GM12872 (cell line): ENCODE measurements around the gene G6PC2.

Experiments
- TF ChIP-seq, protein P1 (sequence below): IDR thresholded peaks from 3 replicates; pipeline ENCODE4 v1.5.1; 2011; ENCODE audit warnings: low read depth, mild to moderate bottlenecking, low read length, moderate library complexity; ENCODE audit not compliant: insufficient read depth

The G6PC2 gene

DNA sequence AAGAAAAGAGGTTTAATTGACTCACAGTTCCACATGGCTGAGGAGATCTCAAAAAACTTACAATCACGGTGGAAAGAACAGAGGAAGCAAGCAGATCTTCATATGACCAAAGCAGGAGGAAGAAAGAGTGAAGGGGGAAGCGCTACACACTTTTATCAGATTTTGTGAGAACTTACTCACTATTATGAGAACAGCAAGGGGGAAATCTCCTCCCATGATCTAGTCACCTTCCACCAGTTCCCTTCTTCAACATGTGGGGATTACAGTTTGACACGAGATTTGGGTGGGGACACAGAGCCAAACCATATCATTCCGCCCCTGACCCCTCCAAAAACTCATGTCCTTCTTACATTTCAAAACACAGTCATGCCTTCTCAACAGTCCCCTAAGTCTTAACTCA lies 54.2 kb downstream of the G6PC2 start:
- TF ChIP-seq, protein P1, sequence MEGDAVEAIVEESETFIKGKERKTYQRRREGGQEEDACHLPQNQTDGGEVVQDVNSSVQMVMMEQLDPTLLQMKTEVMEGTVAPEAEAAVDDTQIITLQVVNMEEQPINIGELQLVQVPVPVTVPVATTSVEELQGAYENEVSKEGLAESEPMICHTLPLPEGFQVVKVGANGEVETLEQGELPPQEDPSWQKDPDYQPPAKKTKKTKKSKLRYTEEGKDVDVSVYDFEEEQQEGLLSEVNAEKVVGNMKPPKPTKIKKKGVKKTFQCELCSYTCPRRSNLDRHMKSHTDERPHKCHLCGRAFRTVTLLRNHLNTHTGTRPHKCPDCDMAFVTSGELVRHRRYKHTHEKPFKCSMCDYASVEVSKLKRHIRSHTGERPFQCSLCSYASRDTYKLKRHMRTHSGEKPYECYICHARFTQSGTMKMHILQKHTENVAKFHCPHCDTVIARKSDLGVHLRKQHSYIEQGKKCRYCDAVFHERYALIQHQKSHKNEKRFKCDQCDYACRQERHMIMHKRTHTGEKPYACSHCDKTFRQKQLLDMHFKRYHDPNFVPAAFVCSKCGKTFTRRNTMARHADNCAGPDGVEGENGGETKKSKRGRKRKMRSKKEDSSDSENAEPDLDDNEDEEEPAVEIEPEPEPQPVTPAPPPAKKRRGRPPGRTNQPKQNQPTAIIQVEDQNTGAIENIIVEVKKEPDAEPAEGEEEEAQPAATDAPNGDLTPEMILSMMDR, result no peak

DNA sequence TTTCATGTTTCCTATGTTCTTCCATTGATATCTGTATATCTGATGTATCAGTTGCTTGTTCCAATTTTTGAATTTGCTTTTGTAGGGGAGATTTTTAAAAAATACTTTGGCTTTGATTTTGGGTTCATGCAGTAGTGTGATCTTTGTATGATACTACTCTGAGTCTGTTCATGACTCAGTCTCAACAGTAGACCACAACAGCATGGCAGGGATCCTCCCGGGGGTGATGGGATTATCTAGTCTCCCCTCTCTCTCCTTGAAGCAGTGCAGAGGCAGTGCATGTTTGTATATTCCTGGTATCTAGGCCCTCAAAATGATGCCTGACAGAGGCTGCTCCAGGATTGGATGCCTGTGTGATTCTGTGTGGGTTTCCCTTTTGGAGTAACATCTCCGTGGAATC lies 55.3 kb downstream of the G6PC2 start:
- TF ChIP-seq, protein P1, result no peak
